Rectal smooth muscle tissue (tissue), 1 donor: ENCODE measurements around the gene HADHB.
"Not testable (repeated sequence)": the region's sequence is repeated elsewhere in the genome, so short reads cannot be mapped to it uniquely, and the experiment has no call there.

Source experiments
- H3K27ac ChIP-seq: one replicate; pipeline ENCODE4 v1.7.0; 2013; ENCODE audit warnings: low read depth, low read length, inconsistent platforms
- H3K27me3 ChIP-seq: one replicate; pipeline ENCODE4 v1.7.0; 2013; ENCODE audit warnings: low read length; ENCODE audit not compliant: control insufficient read depth, insufficient read depth
- H3K36me3 ChIP-seq: one replicate; pipeline ENCODE4 v1.7.0; 2013; ENCODE audit warnings: low read length; ENCODE audit not compliant: control insufficient read depth, insufficient read depth
- H3K4me1 ChIP-seq: one replicate; pipeline ENCODE4 v1.7.0; 2013; ENCODE audit warnings: low read length; ENCODE audit not compliant: control insufficient read depth, insufficient read depth
- H3K4me3 ChIP-seq: one replicate; pipeline ENCODE4 v1.7.0; 2013; ENCODE audit warnings: low read length
- H3K9ac ChIP-seq: one replicate; pipeline ENCODE4 v1.7.0; 2013; ENCODE audit warnings: low read length

The HADHB gene

DNA sequence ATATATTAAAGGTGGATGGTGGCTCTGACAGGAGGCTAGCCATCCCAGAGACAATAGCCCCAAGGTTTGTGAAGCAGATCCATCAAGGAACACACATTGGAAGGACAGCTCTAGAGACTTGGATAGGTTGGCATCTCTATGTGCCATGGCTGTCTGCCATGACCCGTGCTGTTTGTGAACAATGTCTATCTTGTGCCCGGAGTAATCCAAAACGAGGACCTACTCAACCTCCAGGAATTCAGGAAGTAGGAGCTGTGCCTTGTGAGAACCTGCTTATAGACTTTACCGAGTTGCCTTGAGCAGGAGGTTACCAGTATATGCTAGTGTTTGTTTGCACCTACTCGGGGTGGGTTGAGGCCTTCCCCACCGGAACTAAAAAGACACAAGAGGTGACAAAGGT is 58.1 kb downstream of the HADHB start:
- H3K4me3 ChIP-seq = no peak overlapping the region
- no peaks in the 10 kb centered on the region for H3K4me1 ChIP-seq
- H3K27ac ChIP-seq = no peak overlapping the region
- no peaks in the 10 kb centered on the region for H3K36me3 ChIP-seq
- no peaks in the 10 kb centered on the region for H3K27me3 ChIP-seq
- no peak overlapping the region for H3K9ac ChIP-seq

DNA sequence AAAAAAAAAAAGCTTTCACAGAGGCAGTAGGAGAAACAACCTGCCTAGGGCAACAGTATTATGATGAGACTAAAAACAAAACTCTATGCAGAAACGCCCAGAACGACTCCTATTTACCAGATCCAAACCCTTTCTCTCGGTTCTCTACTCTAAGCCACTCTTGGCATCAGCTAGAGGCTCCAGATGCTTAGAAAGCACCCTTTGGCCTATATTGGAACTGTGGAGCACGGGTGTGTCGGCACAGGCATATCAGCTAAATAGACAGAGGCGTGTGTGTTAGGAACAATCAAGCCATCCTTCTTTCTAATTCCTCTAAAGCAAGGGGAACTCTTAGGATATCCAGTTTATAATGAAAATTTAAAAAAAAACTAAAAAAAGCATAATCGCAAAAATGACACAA is 60.4 kb downstream of the HADHB start:
- H3K4me1 ChIP-seq, H3K9ac ChIP-seq, H3K27me3 ChIP-seq, H3K27ac ChIP-seq, H3K4me3 ChIP-seq, H3K36me3 ChIP-seq: not testable (repeated sequence)

DNA sequence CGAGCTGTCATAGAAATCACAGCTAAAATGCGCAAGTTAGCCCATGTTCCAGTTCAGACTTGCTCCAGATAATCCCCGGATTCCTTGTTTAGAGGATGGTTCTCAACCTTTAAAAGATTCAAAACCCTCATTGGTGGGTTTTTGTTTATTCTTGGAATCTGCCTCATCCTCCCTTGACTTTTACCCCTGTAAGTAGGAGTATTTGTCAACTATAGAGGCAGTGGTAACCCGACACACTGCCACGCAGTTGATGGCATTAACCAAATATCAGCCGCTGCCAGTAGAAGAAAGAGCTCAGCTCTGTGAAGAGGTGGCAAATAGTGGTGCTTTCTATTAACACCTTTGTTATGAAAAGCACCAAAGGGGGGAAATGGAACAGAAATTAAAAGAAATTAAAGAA is 60.8 kb downstream of the HADHB start:
- H3K4me1 ChIP-seq = no peaks in the 10 kb centered on the region
- H3K27me3 ChIP-seq = no peaks in the 10 kb centered on the region
- H3K9ac ChIP-seq = no peak overlapping the region
- no peaks in the 10 kb centered on the region for H3K36me3 ChIP-seq
- H3K4me3 ChIP-seq = no peak overlapping the region
- no peak overlapping the region for H3K27ac ChIP-seq

DNA sequence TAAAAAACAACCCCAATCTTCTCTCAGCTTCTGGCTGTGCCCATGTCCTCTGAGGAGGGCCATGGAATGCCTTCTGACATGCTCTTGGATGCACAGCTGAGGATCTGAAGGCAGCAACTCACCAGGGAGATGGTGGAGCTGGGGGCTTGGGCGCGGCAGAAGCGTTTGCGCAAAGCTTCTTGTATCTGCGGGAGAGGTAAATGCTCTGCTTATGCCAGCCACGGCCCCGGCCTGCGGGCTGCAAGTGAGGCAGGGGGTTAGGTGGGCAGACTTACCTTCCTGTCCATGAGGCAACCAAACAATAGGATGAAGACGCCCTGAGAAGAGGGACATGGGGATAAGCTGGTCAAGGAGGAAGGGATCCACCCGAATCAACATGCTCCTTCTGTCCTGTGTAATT is 65.2 kb downstream of the HADHB start:
- Histone ChIP-seq H3K27ac (no peak overlapping the region), H3K36me3 (no peaks in the 10 kb centered on the region), H3K27me3 (no peaks in the 10 kb centered on the region), H3K4me1 (no peaks in the 10 kb centered on the region), H3K4me3 (no peak overlapping the region), H3K9ac (no peak overlapping the region)

DNA sequence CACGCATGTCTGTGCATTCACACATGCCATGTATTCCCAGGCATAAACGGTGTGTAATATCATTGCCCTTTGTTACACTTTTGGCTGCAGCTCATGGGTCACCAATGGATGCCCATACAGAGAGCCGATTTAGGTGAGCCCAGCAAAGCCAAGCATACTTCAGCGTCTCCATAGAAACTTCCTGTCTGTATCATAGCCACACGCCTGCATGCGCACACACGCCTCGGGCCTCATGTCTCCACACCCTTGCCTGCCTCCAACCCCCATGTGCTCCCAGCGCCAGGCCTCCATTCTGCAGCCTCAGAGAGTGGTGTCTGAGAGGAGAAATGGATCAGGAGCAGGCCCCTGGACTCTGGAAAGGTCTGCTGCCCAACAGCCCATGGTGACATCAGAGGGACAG is 67.7 kb downstream of the HADHB start:
- no peak overlapping the region for H3K27ac ChIP-seq
- no peak overlapping the region for H3K9ac ChIP-seq
- no peaks in the 10 kb centered on the region for H3K27me3 ChIP-seq
- H3K36me3 ChIP-seq = no peaks in the 10 kb centered on the region
- H3K4me3 ChIP-seq = no peak overlapping the region
- no peaks in the 10 kb centered on the region for H3K4me1 ChIP-seq

DNA sequence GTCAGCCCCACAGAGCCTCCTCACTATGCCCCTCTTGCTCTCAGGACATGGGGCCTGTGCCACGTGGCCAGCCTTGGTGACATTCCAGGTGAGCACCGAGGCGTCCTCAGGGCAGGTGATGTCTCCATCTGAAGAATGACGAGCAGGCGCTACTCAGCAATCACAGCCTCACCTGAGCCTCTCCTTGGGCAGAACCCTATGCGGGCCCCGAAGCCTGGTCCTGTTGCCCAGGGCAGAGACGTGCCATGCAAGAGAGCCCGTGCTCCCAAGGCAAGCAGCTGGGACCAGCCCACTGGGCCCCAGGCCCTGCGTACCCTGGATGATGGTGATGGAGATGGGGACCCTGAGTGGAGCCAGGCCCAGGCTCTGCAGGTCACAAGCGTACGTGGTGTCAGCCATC is 68.7 kb downstream of the HADHB start:
- Histone ChIP-seq H3K4me1 (no peaks in the 10 kb centered on the region), H3K27ac (no peak overlapping the region), H3K4me3 (no peak overlapping the region), H3K27me3 (no peaks in the 10 kb centered on the region), H3K36me3 (no peaks in the 10 kb centered on the region), H3K9ac (no peak overlapping the region)

DNA sequence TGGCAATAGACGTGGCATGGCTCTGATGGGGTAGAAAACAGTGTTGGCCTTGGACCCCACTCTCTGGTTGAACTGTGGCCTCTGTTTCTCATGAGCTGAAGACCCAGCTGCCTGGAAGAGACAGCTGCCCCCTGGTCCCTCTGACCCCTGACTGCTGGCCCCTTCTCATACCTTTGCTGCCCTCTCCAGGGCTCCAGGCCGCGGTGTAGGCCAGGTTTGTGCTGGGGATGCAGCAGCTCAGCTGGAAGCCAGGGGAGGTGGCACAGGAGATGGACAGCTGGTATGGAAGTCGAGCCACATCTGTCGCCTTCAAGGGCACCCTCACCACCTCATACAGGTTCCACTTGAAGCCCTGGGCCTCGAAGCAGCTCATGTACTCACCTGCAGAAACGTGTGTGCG is 69.5 kb downstream of the HADHB start:
- Histone ChIP-seq H3K27ac (no peak overlapping the region), H3K27me3 (no peaks in the 10 kb centered on the region), H3K4me3 (no peak overlapping the region), H3K36me3 (no peaks in the 10 kb centered on the region), H3K9ac (no peak overlapping the region), H3K4me1 (no peaks in the 10 kb centered on the region)

DNA sequence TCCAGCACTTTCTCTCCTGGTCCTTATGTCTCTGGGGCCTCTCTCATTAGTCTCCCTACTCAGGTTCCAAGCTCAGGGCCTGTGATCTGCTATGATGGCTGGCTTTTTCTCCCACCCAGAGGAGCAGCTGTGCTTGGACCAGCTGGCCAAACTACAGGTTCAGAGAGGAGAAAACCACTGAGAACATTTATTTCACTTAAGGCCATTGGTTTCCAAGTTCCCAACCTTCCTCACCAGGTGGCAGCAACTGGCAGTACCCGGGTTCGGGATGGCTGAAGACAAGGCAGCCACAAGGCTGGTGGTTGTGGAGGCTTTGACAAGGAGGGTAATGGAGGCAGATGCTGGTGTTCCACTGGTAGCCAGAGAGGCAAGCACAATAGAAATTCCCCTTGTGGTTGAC is 71.3 kb downstream of the HADHB start:
- no peak overlapping the region for H3K9ac ChIP-seq
- H3K27ac ChIP-seq = no peak overlapping the region
- no peaks in the 10 kb centered on the region for H3K36me3 ChIP-seq
- no peaks in the 10 kb centered on the region for H3K27me3 ChIP-seq
- no peaks in the 10 kb centered on the region for H3K4me1 ChIP-seq
- no peak overlapping the region for H3K4me3 ChIP-seq

DNA sequence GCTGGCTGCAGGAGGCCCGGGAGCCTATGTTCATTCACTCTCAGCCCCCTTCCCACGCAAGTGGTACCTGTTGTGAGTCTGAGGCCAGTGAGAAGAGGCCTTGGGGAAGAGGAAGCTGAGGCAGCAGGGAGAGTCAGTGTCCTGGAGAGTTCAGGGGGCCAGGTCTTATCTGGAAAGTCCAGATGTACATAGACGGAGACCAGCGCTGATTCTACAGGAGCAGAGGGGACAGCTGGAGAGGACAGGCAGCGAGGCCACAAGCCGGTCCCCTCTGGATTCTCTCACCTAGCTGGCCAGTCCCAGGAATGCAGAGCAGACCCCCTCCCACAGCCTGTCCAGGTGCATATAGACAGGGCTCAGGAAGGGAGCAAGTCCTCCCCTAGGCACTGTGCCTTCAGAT is 72.1 kb downstream of the HADHB start:
- H3K9ac ChIP-seq = no peak overlapping the region
- no peak overlapping the region for H3K4me3 ChIP-seq
- H3K36me3 ChIP-seq = no peaks in the 10 kb centered on the region
- H3K27me3 ChIP-seq = no peaks in the 10 kb centered on the region
- no peak overlapping the region for H3K27ac ChIP-seq
- no peaks in the 10 kb centered on the region for H3K4me1 ChIP-seq

DNA sequence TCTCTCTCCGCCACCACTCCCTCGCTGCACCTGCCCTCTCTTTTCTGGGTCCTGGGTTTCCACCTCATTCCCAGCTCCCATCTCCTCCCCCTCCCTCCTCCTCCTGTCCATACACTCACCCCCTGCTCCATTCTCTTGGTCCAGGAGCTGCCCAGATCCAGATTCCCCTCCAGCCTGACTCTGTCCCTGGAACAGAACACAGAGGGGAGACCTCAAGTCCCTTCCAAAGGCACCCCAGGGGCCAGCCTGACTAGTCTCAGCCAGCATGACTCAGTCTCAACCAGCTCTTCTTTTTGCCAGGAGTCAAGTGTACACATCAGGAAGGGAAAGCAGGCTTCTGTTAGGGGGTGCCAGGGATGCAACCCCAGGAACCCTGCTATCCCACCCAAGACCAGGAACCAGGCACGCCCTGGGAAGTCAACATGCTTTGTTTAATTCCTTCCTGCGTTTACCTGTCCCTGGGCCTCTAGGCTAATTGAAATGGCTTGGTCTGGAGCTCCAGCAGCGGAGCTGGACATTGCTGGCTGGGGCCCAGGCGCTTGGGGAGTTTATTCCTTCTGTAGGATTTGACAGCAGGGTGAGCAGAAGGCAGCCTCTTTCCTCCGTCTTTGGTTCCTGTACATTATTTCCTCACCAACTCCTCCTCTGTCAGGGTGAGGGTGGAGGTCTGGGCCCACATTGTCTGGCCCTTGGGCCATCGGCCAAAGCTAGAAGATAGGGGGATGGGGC is 72.8 kb downstream of the HADHB start:
- Histone ChIP-seq H3K27ac (no peak overlapping the region), H3K27me3 (no peaks in the 10 kb centered on the region), H3K36me3 (no peaks in the 10 kb centered on the region), H3K9ac (no peak overlapping the region), H3K4me3 (no peak overlapping the region), H3K4me1 (no peaks in the 10 kb centered on the region)

DNA sequence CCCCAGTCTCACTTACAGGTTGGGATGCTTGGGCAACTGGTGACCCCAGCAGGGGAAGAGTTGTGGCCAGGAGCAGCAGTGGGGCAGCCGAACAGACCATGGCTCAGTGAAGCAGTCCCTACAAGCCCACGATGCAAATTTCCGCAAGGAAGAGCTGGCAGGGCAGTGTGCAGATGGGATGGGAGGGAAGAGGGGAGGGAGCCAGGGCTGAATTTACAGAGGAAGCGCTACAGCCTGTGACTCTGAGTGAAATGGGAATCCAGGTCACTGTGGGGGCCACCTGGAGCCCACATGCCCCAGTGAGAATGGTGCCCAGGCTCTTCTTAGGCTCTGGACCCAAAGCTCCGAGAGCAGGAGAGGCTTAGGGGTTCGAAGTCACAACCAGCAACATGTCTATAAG is 74.2 kb downstream of the HADHB start:
- H3K36me3 ChIP-seq = no peaks in the 10 kb centered on the region
- no peak overlapping the region for H3K27ac ChIP-seq
- no peak overlapping the region for H3K9ac ChIP-seq

DNA sequence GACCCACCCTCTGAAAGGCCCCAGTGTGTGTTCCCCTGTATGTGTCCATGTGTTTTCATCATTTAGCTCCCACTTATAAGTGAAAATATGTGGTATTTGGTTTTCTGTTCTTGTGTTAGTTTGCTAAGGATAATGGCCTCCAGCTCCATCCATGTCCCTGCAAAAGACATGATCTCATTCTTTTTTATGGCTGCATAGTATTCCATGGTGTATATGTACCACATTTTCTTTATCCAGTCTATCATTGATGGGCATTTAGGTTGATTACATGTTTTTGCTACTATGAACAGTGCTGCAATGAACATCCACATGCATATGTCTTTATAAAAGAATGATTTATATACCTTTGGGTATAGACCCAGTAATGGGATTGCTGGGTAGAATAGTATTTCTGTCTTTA is 79.7 kb downstream of the HADHB start:
- H3K27me3 ChIP-seq, H3K4me1 ChIP-seq, H3K9ac ChIP-seq, H3K36me3 ChIP-seq, H3K27ac ChIP-seq, H3K4me3 ChIP-seq: not testable (repeated sequence)

More for the DNA sequence above, 74.2 kb downstream of the HADHB start:
- Histone ChIP-seq H3K4me1 (no peaks in the 10 kb centered on the region), H3K27me3 (no peaks in the 10 kb centered on the region), H3K4me3 (no peak overlapping the region)

DNA sequence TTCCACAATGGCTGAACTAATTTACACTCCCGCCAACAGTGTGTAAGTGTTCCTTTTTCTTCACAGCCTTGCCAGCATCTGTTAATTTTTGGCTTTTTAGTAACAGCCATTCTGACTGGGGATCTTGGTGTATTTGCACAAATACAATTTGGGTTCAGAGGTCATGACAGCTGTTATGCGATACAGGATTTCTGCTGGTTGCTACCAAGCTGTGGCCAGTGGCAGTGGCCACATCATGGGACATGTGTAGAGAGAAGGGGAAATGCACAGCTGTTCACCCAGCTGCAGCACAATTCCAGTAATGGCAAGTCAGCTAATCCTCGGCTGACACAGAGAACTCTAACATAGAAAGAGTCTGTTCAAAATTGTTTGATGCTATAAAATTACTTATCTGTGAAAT is 80.2 kb downstream of the HADHB start:
- Histone ChIP-seq H3K4me1 (no peaks in the 10 kb centered on the region), H3K27me3 (no peaks in the 10 kb centered on the region), H3K27ac (no peak overlapping the region), H3K36me3 (no peaks in the 10 kb centered on the region), H3K9ac (no peak overlapping the region), H3K4me3 (no peak overlapping the region)
